SJSA1 (cell line): ENCODE data around the gene ERC1. TPM values are rescaled to one million over a fixed set of nuclear protein-coding genes. Genes with fewer than 3 reads are reported as not detected.

Experiments used
- DNase-seq, 2 experiments: peaks; one replicate each; pipeline ENCODE4 v3.0.0-alpha.2; 2015 to 2020; ENCODE audit warnings: low spot score in 2 of 2, low read depth in 1 of 2
- H3K27ac ChIP-seq: fragments of 250-450 bp; sonication (Bioruptor Pico); 2 replicates; pipeline ENCODE4 v1.5.1; 2020; ENCODE audit warnings: mild to moderate bottlenecking, moderate library complexity
- H3K27me3 ChIP-seq: fragments of 250-450 bp; sonication (Bioruptor Pico); replicated peaks from 2 replicates; pipeline ENCODE4 v1.5.1; 2020; ENCODE audit warnings: mild to moderate bottlenecking, moderate library complexity
- H3K36me3 ChIP-seq: fragments of 250-450 bp; sonication (Bioruptor Pico); 2 replicates; pipeline ENCODE4 v1.5.1; 2020; ENCODE audit warnings: mild to moderate bottlenecking
- H3K4me1 ChIP-seq: fragments of 250-450 bp; sonication (Bioruptor Pico); replicated peaks from 2 replicates; pipeline ENCODE4 v1.6.1; 2021; ENCODE audit warnings: mild to moderate bottlenecking
- H3K4me3 ChIP-seq: fragments of 250-450 bp; sonication (Bioruptor Pico); 2 replicates; pipeline ENCODE4 v1.5.1; 2020; ENCODE audit warnings: mild to moderate bottlenecking
- H3K9me3 ChIP-seq: fragments of 250-450 bp; sonication (Bioruptor Pico); replicated peaks from 2 replicates; pipeline ENCODE4 v1.5.1; 2020; ENCODE audit warnings: mild to moderate bottlenecking
- total RNA-seq: library from RNA; depleted of rRNA; stranded (reverse); fragments of >200 nt; shearing (Covaris generic); gene quantifications from 2 replicates; pipeline ENCODE4 v1.2.3, GENCODE V29; 2014

The ERC1 gene
- total RNA-seq, 1 experiment from 2014 or later: 19.7 TPM

DNA sequence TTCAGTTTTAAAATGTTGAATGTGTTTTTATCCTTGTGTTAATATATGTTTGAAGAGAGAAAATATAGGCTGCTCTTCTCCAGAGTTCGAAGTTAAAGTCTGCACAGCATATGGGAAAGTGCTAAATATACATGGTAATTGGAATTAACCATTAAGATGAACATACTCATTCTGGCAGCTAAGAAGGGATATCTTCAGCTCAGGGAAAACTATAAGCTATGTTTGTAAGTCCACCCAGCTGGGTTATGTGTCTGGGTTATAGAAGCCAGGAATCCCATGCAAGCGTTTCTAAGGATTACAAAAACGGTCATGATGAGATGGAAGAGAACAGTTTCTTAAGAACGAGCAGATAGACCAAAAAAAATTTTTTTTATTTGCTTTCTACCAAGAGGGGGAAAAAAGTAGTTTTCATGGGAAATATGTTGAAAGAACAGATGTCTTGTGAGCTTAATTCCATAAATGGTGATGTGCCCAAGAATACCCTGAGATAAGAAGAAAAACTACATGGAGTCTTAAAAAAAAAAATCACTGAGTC is 404.5 kb downstream of the ERC1 start:
- H3K9me3 ChIP-seq: peaks cover 14% of the 10 kb centered on the region
- peaks cover 6% of the 10 kb centered on the region for H3K36me3 ChIP-seq
- DNase-seq: no peak
- H3K4me1 ChIP-seq: peaks cover 7% of the 10 kb centered on the region
- no peaks in the 10 kb centered on the region for H3K27me3 ChIP-seq
- H3K27ac ChIP-seq: no peak overlapping the region
- no peak overlapping the region for H3K4me3 ChIP-seq

DNA sequence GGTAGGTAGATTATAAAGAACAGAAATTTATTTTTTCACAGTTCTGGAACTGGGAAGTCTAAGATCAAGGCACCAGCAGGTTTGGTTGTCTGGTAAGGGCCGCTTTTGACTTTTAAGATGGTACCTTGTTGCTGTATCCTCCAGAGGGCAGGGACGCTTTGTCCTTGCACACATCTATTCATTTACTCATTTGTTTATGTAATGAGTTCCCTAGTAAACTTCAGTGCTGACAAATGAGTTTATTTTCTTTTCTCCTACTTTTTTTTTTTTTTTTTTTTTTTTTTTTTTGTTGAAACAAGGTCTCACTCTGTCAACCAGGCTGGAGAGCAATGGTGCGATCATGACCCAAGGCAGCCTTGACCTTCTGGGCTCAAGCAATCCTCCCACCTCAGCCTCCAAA is 407.6 kb downstream of the ERC1 start:
- no peak overlapping the region for H3K4me3 ChIP-seq
- H3K4me1 ChIP-seq: peaks cover 7% of the 10 kb centered on the region
- DNase-seq: peak; percentile 62 to 67
- H3K27ac ChIP-seq: no peak overlapping the region
- no peaks in the 10 kb centered on the region for H3K27me3 ChIP-seq
- H3K36me3 ChIP-seq: no peaks in the 10 kb centered on the region
- H3K9me3 ChIP-seq: no peaks in the 10 kb centered on the region

DNA sequence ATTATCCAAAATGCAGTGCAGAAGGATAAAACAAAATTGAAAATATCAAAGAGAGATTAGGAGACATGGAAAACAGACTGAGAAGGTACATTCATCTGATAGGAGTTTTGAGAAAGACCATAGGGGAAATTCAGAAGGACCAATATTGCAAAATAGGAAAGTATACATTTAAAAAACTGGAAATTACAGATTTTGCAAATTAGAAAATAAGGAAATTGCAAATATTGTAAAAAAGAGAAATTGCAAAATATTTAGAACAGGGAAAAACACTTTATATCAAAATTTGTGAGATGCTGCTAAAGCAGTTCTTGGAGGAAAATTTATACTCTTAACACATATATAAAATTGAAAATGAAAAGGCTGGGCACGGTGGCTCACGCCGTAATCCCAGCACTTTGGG is 410.9 kb downstream of the ERC1 start:
- Histone ChIP-seq H3K4me1 (peaks cover 7% of the 10 kb centered on the region), H3K36me3 (no peaks in the 10 kb centered on the region), H3K27me3 (no peaks in the 10 kb centered on the region), H3K27ac (no peak overlapping the region), H3K4me3 (no peak overlapping the region), H3K9me3 (no peaks in the 10 kb centered on the region)
- DNase-seq: no peak

DNA sequence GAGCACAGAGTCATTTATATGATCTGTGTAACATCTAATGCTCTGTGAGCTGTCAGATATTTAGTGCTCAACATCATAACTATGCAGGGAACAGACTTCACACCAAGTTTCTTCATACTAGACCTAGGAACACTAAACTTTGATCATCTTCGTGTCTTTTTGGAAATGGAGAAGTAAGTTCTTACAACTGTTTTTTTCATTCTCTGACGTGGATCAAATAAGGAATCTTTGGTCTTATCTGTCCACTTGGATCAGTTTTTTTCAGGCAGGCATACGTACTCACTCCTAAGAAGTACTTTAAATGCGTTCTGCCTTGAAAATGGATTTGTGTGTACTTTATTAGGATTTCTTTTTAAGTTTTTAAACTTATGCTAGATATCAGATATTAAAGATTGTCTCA is 412.4 kb downstream of the ERC1 start:
- no peak overlapping the region for H3K27ac ChIP-seq
- no peak for DNase-seq
- no peaks in the 10 kb centered on the region for H3K36me3 ChIP-seq
- no peaks in the 10 kb centered on the region for H3K9me3 ChIP-seq
- no peak overlapping the region for H3K4me3 ChIP-seq
- no peaks in the 10 kb centered on the region for H3K27me3 ChIP-seq
- peaks cover 6% of the 10 kb centered on the region for H3K4me1 ChIP-seq

DNA sequence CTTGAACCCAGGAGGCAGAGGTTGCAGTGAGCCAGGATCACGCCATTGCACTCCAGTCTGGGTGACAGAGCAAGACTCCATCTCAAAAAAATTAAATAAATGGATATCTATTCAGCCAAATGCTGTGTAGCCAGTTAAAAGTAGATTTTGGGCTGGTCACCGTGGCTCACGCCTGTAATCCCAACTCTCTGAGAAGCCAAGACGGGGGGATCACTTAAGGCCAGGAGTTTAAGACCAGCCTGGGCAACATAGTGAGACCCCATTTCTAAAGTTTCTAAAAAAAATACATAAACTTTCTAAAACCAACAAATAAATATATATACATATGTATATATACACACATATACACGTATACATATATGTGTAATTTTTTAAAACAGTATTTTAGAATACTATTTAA is 414.6 kb downstream of the ERC1 start:
- H3K36me3 ChIP-seq: no peaks in the 10 kb centered on the region
- no peaks in the 10 kb centered on the region for H3K9me3 ChIP-seq
- H3K27ac ChIP-seq: no peak overlapping the region
- H3K4me1 ChIP-seq: no peaks in the 10 kb centered on the region
- no peaks in the 10 kb centered on the region for H3K27me3 ChIP-seq
- H3K4me3 ChIP-seq: no peak overlapping the region
- DNase-seq: no peak

DNA sequence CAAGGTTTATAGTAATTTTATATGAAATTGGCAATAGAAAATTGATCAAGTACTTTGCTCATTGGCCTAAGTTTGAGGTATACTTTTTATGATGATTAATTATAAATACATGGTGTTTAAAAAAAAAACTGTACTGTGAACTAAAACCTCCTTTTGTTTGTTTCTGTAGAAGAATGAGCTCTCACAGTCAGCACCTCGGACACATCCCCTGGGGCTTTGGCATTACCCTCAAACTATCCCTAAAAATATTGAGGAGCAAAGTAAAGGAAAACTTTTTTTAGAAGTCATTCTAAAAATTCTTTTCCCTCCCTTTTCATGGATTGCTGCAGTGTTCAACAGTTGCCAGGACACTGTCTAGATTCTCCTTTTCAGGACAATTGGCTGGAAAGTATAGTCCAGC is 419.8 kb downstream of the ERC1 start:
- H3K27me3 ChIP-seq: no peaks in the 10 kb centered on the region

DNA sequence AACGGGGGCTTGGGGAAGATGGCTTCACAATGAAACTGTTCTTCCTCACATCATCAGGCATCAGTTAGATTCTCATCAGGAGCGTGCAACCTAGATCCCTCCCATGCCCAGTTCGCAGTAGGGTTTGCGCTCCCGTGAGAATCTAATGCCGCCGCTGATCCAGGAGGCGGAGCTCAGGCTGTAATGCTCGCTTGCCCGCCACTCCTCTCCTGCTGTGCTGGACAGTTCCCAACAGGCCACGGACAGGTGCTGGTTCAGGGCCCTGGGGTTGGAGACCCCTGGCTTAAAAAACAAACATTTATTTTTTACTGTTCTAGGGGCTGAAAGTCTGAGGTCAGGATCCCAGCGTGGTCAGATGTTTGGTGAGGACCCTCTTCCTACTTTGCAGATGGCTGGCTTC is 422.9 kb downstream of the ERC1 start:
- no peaks in the 10 kb centered on the region for H3K4me1 ChIP-seq
- no peaks in the 10 kb centered on the region for H3K27me3 ChIP-seq
- peaks cover 5% of the 10 kb centered on the region for H3K36me3 ChIP-seq
- DNase-seq: no peak
- no peak overlapping the region for H3K27ac ChIP-seq
- H3K9me3 ChIP-seq: no peaks in the 10 kb centered on the region
- H3K4me3 ChIP-seq: no peak overlapping the region

More for the DNA sequence above, 419.8 kb downstream of the ERC1 start:
- Histone ChIP-seq H3K4me3 (no peak overlapping the region), H3K4me1 (no peaks in the 10 kb centered on the region), H3K36me3 (peaks cover 5% of the 10 kb centered on the region), H3K9me3 (no peaks in the 10 kb centered on the region), H3K27ac (no peak overlapping the region)
- no peak for DNase-seq

DNA sequence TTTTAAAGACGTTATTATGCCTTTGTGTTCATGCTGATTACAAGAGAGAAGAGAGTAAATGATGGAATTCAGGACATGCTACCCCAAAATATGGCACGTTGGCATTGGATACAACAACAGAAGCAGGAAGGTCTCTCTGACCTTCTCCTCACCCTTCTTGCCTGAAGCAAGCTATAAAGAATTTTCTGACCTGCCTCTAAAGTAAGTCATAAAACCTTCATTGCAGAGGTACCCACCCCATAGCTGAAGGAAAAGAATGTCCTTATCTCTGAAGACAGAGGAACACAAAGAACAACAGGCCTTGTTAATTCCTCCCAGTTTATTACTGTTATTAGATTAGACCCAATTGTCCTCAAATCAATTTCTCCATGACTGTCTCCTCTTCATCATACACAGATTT is 427.1 kb downstream of the ERC1 start:
- H3K4me1 ChIP-seq: peaks cover 6% of the 10 kb centered on the region; the same call in 1 of the 2 replicates
- DNase-seq: no peak
- H3K4me3 ChIP-seq: no peak overlapping the region
- 0 out of 2 replicates have a peak, but pooled peaks cover 5% of the 10 kb centered on the region for H3K36me3 ChIP-seq
- no peaks in the 10 kb centered on the region for H3K27me3 ChIP-seq
- H3K9me3 ChIP-seq: peaks cover 12% of the 10 kb centered on the region
- no peak overlapping the region for H3K27ac ChIP-seq

DNA sequence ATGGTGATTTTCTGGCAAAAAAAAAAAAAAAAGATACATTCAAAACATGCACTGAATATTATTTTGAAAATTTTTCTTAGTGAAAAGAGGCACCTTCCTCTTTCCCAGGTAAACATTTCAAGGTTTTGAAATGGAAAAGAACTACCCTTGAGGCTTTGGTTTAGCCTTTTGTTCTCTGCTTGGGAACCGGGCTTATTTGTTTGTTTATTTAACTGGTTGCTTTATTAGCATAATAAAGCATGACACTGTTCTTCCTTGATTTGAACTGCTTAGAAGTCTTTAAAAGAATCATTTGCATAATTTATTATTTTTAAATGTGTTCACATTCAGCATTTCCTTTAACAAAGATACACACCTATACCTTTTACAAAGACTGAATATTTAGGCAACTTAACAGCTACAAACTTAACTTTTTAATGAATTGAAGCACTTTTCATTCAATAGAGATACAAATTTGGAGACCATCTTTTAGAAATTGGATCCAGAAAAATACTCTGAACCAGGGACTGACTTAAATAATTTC is 428.9 kb downstream of the ERC1 start:
- peaks cover 19% of the 10 kb centered on the region for H3K4me1 ChIP-seq
- H3K4me3 ChIP-seq: no peak overlapping the region
- 0 out of 2 replicates have a peak, but pooled peaks cover 5% of the 10 kb centered on the region for H3K36me3 ChIP-seq
- no peak overlapping the region for H3K27ac ChIP-seq
- peaks cover 14% of the 10 kb centered on the region for H3K9me3 ChIP-seq
- no peak for DNase-seq
- H3K27me3 ChIP-seq: no peaks in the 10 kb centered on the region

DNA sequence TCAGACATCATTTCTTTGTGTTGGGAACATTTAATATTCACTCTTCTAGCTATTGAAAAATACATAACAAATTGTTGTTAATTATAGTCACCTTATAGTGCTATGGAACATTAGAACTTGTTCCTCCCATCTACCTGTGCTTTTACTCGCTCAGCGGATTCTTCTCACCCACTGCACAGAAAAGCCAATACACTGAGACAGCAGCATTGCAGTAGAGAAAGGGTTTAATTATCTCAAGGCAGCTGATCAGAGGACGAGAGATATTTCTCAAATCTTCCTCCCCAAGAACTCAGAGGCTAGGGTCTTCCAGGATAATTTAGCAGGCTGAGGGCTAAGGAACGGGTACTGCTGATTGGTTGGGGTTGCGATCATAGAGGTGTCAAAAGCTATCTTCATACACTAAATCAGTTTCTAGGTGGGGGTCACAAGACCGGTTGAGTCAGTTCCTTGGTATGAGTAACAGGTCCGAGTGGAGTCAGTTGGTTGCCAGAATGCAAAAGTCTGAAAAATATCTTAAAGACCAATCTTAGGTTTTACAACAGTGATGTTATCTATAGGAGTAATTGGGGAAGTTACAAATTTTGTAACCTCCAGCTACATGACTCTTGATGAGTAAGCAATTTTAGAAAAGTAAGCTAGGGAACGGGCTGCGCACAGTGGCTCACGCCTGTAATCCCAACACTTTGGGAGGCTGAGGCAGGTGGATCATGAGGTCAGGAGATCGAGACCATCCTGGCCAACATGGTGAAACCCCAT is 430.2 kb downstream of the ERC1 start:
- 0 out of 2 replicates have a peak, but pooled peaks cover 5% of the 10 kb centered on the region for H3K36me3 ChIP-seq
- H3K4me3 ChIP-seq: no peak overlapping the region
- H3K27ac ChIP-seq: no peak overlapping the region
- H3K27me3 ChIP-seq: no peaks in the 10 kb centered on the region
- H3K9me3 ChIP-seq: peaks cover 14% of the 10 kb centered on the region
- peaks cover 22% of the 10 kb centered on the region for H3K4me1 ChIP-seq
- no peak for DNase-seq

DNA sequence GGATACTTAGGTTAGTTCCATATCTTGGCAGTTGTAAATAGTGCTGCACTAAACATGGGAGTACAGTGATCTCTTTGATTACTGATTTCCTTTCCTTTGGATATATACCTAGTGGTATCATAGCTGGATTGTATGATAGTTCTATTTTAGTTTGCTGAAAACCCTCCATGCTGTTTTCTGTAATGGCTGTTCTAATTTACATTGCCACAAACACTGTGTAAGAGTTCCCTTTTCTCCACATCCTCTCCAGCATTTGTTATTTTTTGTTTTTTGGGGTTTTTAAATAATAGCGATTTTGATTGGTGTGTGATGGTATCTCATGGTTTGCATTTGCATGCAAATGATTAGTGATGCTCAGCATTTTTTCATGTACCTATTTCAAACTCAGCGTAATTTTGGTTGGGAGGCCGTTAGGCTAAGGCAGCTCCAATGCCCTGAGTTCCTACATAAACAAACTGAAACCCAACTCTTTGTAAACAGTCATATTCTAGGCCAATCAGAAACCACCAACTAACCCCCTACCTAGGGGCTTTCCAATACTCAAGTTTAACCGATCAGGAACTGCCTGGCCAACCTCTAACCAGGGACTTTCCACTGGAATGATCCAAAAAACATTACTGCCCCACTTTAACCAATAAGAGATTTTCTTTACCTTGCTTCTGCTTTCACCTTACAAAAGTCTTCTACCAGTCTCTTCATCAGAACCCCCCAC is 431.7 kb downstream of the ERC1 start:
- Histone ChIP-seq H3K4me1 (peaks cover 22% of the 10 kb centered on the region), H3K9me3 (peaks cover 14% of the 10 kb centered on the region), H3K36me3 (0 out of 2 replicates have a peak, but pooled peaks cover 5% of the 10 kb centered on the region)

DNA sequence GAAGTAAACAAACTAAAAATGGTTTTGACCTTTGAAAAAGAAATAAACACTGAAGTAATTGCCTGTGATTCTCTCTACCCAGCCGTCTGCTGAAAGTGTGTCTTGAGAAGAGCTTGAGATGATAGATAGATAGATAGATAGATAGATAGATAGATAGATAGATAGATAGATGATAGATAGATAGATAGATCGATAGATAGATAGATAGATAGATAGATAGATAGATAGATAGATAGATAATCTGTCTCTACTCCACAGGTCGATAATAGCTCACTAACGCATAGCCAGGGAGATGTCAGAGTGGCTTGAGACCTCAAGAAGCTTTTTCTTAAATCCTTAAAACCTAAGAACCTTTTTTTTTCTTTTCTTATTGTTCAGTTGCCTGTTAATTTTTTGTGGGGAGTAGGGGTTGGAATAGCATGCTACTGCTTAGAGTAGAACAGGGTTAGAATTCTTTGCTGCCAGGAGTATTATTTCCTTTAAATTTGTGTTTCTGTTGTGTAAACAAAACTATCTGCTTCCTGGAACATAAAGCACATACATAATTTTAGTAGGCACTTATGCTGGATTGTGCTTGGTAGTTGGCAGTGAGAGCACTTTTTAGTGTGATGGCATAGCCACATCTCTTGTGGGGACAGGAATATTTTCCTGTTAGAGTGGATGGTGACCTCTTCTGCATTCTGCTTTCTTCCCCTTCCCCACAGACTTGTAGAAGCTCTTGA is 433.8 kb downstream of the ERC1 start:
- Histone ChIP-seq H3K27me3 (no peaks in the 10 kb centered on the region), H3K4me3 (no peak overlapping the region), H3K9me3 (peaks cover 14% of the 10 kb centered on the region), H3K27ac (no peak overlapping the region), H3K4me1 (peaks cover 22% of the 10 kb centered on the region), H3K36me3 (0 out of 2 replicates have a peak, but pooled peaks cover 5% of the 10 kb centered on the region)
- no peak for DNase-seq

More for the DNA sequence above, 431.7 kb downstream of the ERC1 start:
- H3K27ac ChIP-seq: no peak overlapping the region
- no peaks in the 10 kb centered on the region for H3K27me3 ChIP-seq
- H3K4me3 ChIP-seq: no peak overlapping the region
- no peak for DNase-seq

DNA sequence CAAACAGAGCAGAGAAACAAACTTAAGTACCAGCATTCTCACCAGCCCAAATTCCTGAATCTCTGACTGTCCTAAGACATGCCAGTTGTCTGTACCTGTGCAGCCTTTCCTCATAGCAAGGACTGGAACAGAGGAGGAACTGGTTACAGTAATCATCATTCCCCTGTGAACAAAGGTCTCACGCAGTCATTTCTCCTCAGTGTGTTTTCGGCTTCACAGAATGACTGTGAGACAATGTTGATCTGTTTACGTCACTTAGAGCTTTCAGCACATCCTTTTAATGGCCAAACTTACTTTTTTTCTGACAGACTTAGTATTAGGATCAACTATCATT is 434.3 kb downstream of the ERC1 start:
- 0 out of 2 replicates have a peak, but pooled peaks cover 5% of the 10 kb centered on the region for H3K36me3 ChIP-seq
- peaks cover 14% of the 10 kb centered on the region for H3K9me3 ChIP-seq
- no peaks in the 10 kb centered on the region for H3K27me3 ChIP-seq
- no peak for DNase-seq
- no peak overlapping the region for H3K27ac ChIP-seq
- peaks cover 22% of the 10 kb centered on the region for H3K4me1 ChIP-seq
- H3K4me3 ChIP-seq: no peak overlapping the region
